ENCODE data around the gene VPS13D.

The VPS13D gene

GRCh38 chr1:12407050-12407961, 177.5 kb downstream of the VPS13D start:
- peak; percentile 14 for DNase-seq (ENCODE audit: low spot score)

DNA sequence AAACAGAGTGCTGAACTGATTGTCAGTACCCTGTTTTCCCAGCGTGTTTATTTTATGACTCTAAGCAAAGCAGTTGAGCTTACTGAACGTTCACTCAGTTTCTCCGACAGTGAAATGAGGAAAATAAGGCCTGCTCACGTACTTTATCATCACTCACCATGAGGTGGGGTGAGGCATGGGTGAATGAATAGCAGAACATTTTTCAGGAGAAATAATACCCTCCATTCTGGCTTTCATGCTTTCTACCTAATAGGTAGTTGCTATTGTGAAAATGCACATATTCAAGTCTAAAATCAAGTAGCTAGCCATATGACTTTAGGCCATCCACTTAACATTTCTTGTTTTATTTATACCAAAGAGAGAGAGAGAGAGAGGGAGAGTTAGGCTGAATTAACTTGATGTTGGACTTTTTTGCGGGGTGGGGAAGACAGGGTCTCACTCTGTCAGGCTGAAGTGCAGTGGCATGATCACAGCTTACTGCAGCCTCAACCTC, 178.2 kb downstream of the VPS13D start:
- DNase-seq (ENCODE audit: low spot score): no peak

- DNase-seq (ENCODE audit: low spot score): no peak
Observed at GRCh38 chr1:12408662-12409061, 178.8 kb downstream of the VPS13D start.

DNA sequence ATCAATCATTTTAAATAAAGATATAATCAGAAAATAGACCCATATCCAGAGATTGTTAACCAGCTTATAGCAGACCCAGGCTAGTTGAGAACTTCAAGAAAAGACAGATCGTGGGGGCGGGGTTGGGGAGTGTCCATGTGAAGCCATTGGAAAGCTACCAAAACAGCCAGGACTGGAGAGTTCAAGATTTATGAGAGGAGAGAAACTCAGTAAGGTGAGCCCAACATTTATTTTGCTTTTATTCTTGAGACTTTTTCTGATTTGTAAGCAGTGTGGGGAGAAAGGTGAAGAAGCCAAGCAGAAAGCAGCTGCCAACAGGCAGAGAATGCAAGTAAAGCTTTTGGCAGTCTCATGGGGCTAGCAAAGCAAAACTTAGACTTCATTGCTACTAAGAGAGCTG, 179.9 kb downstream of the VPS13D start:
- no peak for DNase-seq (ENCODE audit: low spot score)

- DNase-seq (ENCODE audit: low spot score): no peak
Observed at GRCh38 chr1:12410351-12410750, 180.5 kb downstream of the VPS13D start.

GRCh38 chr1:12411098-12411497, 181.3 kb downstream of the VPS13D start:
- no peak for DNase-seq (ENCODE audit: low spot score)

- DNase-seq (ENCODE audit: low spot score): no peak
Observed at GRCh38 chr1:12411747-12412146, 181.9 kb downstream of the VPS13D start.

GRCh38 chr1:12412439-12412838, 182.6 kb downstream of the VPS13D start:
- DNase-seq (ENCODE audit: low spot score): no peak

DNA sequence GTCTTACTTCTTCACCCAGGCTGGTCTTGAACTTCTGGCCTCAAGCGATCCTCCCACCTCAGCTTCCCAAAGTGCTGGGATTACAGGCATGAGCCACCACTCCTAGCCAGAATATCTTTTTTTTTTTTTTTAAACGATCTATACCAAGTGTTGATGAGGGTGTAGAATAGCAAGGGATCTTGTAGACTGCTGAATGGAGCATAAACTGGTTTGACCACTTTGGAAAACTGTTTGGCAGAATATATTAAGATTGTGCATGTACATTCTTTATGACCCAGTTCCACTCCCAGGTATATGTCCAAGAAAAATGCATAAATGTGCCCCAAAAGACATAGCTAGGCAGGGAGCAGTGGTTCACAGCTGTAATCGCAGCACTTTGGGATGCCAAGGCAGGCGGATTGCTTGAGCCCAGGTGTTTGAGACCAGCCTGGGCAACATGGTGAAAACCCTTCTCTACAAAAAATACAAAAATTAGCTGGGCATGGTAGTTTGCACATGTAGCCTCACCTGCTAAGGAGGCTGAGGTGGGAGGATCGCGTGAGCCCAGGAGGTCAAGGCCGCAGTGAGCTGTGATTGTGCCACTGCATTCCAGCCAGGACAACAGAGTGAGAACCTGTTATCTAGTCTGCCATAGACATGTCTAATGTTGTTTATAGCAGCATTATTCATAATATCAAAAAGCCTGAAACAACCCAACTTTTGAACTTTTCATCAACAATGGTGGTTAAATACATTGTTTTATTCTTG, 184.0 kb downstream of the VPS13D start:
- no peak for DNase-seq (ENCODE audit: low spot score)

- no peak for DNase-seq (ENCODE audit: low spot score)
Observed at GRCh38 chr1:12414444-12415018, 184.7 kb downstream of the VPS13D start.

- DNase-seq (ENCODE audit: low spot score): peak; percentile 90
Observed at GRCh38 chr1:12415038-12415466, 185.2 kb downstream of the VPS13D start.

DNA sequence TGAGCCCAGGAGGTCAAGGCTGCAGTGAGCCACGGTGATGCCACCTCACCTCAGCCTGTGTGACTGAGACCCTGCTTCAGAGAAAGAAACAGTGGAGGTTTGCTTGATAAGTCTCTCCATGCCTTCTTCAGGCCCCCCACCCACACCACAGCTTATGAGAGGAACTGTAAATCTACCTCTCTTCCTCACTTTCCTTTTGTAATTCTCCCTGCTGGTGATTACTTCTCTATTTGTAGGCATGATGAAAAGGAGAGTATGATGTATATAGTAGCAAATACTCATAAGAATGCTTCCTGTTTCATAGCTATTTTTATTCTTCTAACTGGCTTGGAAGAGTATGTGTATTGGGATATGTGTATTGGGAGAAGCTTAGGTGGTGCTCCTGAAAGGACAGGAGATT, 186.3 kb downstream of the VPS13D start:
- DNase-seq (ENCODE audit: low spot score): no peak

GRCh38 chr1:12416744-12417143, 186.9 kb downstream of the VPS13D start:
- DNase-seq (ENCODE audit: low spot score): peak; percentile 34

DNA sequence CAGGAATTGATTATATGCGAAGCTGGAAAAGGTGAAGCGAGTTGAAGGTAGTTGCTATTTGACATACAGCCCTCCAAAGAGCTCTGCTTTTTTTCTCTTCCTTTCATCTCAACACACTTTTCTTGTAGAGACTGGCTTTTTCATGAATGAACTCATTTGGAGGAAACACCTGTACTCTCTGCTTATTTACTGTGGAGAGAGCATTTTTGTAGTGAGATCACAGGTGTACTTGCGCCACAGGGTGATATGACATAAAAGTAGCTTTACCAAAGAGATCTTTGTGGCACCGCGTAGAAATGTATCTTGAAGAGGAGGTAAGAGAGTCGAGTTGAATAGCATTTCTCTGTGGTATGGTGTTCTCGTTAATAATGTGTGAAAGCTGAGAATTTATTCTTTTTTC, 187.6 kb downstream of the VPS13D start:
- DNase-seq (ENCODE audit: low spot score): no peak

GRCh38 chr1:12420171-12420570, 190.3 kb downstream of the VPS13D start:
- no peak for DNase-seq (ENCODE audit: low spot score)

GRCh38 chr1:12422488-12422887, 192.7 kb downstream of the VPS13D start:
- DNase-seq (ENCODE audit: low spot score): no peak

- no peak for DNase-seq (ENCODE audit: low spot score)
Observed at GRCh38 chr1:12424087-12424529, 194.3 kb downstream of the VPS13D start.

DNA sequence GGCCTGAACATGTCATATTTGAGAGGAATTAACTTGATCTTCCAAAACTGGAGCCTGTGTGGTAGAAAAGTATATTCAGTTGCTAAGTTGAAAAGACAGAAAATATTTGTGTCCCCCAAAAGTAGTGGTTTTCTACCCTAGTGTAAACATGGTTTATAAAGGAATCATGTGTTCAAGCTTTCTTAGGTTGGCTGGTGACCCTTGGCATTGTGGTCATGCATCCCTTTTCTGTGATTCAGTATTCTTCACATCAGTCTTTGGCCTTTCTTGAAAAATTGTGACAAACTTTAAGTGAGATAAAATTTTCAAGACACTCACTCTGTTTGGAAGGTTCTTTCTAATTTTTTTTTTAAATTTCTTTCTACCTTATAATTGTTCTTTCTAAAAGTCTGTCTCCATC, 195.0 kb downstream of the VPS13D start:
- DNase-seq (ENCODE audit: low spot score): no peak

DNA sequence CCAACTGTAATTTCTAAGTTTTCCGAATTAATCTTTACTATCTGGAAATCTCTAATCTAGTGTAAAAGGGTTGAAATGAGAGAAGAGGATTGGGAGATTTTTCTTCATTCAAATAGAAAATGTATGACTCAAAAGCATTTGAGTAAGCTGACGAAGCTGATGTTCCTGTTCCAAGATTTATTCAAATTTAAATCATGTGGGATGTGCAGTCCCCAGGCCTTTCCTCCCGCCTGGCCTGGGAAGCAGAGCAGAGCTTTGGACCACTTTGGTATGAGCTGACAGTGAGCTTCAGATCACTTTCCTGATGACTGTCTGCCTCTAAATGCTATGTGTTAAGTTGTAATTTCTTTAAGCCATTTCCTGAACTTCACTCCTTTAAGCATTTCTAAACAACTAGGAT, 196.2 kb downstream of the VPS13D start:
- DNase-seq (ENCODE audit: low spot score): no peak

GRCh38 chr1:12428334-12428733, 198.5 kb downstream of the VPS13D start:
- no peak for DNase-seq (ENCODE audit: low spot score)

GRCh38 chr1:12430525-12430924, 200.7 kb downstream of the VPS13D start:
- no peak for DNase-seq (ENCODE audit: low spot score)

GRCh38 chr1:12432897-12433296, 203.1 kb downstream of the VPS13D start:
- DNase-seq (ENCODE audit: low spot score): no peak
